NCI-H460 (cell line): ENCODE data around the gene RNASE3. TPM values are rescaled to one million over a fixed set of nuclear protein-coding genes. Genes with fewer than 3 reads are reported as not detected.
"Not testable (repeated sequence)": the region's sequence is repeated elsewhere in the genome, so short reads cannot be mapped to it uniquely, and the experiment has no call there.

Experiments
- DNase-seq: peaks from one replicate; pipeline ENCODE4 v3.0.0-alpha.2; 2016; ENCODE audit warnings: low read depth; ENCODE audit errors: extremely low read depth
- total RNA-seq: library from RNA; depleted of rRNA; stranded (reverse); fragments of >200 nt; shearing (Covaris generic); gene quantifications from 2 replicates; pipeline ENCODE4 v1.2.3, GENCODE V29; 2014; rRNA removed

The RNASE3 gene
- total RNA-seq, 1 experiment from 2014 or later, result not detected

DNA sequence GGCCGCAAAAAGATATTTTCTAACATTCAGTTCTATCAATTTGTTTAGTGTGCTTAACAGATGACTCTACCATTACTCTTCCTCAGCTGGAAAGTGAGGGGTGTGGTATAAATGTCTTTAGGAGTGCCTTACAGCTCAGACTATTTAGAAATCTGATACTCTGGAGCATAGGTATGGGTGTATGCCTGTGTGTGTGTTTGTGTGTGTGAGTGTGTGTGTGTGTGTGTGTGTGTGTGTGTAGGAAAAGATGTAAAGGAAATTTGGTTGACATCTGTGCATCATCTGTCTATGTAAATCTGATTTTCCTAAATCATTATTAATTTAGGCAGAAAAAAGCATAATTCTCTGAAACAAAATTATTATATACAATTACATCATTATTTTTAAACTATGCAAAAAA lies 16.0 kb downstream of the RNASE3 start:
- DNase-seq, result no peak

DNA sequence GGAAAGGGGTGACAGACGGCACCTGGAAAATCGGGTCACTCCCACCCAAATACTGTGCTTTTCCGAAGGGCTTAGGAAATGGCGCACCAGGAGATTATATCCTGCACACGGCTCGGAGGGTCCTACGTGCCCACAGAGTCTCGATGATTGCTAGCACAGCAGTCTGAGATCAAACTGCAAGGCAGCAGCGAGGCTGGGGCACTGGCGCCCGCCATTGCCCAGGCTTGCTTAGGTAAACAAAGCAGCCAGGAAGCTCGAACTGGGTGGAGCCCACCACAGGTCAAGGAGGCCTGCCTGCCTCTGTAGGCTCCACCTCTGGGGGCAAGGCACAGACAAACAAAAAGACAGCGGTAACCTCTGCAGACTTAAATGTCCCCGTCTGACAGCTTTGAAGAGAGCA lies 19.6 kb downstream of the RNASE3 start:
- DNase-seq, result not testable (repeated sequence)

DNA sequence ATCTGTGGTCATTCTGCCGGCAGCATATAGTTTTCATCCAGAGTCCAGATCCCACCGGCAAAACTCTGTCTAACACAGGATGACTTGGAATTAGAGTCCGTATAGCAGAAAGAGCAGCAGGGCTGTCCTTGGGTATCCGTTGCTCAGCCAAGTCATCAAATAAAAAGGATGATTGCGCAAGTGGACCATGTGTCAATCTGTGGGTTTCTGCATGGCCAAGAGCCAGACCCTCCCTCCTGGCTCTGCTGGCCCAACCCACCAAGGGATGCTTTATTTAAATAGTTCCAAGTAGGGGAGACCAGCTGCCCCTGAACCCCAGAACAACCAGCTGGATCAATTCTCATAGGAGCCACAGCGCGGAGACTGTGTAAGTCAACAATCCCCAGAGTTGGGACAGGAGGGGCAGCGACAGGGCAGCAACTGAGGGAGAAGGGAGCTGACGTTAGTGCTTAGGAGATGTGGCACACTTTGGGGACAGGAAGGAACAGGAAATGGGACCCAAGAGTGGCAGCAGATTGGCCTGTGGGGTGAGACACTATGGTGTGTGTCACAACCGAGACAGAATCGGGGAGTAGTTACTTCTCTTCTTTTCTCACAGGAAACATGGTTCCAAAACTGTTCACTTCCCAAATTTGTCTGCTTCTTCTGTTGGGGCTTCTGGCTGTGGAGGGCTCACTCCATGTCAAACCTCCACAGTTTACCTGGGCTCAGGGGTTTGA lies 28.0 kb downstream of the RNASE3 start:
- not testable (repeated sequence) for DNase-seq

DNA sequence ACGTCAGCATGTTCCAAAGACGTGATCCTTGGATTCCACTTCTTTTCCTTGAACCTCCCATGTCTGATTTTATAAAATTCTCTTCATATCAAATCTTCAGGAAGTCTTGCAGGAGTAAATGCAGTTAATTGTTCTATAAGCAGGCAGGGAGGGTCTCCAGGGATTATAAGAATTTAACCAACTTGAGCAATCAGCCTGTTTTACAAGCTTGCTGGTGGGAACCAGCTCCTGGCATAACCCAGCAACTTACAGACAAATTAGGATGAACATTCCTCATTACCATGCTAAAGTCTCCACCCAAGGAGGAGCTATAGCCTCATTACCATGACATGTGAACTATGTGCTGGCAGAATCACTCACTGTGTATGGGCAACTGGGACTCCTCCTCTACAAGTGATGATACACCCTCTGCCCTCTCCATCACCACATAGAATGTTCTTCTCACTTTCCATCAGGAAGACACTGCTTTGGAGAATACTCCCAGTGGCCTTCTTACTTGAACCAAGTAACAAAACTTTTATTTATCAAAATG lies 32.6 kb downstream of the RNASE3 start:
- peak; percentile 12 for DNase-seq

DNA sequence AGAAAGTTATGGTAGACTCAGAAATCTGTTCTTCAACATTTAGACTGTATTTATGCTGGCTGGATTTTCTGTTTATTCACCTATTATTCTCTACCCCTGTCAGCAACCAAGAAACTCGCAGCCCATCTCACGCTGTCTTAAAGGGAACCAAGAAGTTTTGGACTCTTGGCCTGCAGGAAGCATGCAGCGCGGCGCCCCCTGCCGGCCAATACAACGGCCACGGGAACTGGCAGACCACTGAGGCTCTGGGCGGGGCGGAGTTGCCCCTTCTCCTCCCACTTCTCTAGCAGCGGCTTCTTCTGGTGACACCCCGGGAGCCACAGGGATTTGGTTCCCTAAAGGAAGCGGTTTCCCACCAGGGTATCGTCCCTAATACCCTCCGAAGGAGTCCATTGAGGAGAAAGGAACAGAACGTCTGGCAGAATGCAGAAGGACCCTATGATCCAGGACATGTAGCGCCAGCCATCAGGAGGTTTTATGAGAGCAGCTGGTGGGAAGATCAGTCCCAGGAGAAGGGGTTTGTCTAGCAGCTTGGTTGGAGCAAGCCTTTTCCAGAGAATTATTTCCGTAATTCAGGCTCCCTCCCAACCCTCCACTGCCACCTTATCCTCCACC lies 43.1 kb downstream of the RNASE3 start:
- DNase-seq, result peak; percentile 4

DNA sequence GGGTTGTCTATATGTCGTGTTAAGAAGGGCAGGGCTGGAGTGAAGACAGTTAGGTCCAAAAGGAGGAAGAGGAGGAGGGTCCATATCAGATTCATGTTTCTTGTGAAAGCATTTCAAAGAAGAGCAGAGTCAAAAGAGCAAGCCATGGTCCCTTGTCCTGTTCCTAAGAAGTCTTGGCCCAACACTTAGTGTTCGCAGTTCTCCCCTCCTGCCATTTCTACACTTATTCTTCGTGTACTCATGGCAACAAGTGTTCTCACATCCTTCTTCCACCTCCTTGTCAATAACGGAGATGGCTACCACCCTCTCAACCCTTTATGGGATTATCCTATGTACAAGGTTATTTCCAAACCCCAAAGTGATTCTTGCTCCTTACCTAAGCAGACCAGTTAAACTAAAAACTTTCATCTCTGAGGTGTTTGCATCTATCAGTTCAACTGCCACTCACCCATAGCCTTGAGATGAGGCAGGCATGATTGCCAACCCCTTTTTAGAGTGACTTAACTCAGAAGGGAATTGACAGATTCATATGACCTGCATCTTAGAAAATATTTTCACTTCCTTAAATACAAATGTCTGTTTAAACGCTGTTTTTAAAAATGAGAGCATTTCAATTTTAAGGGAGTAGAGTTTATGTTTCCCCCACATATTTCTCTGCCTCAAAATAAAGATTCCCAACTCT lies 44.3 kb downstream of the RNASE3 start:
- DNase-seq, result no peak

Other genes starting within 250 kb of the RNASE3 start
- not detected in 2 replicates for gene OR6S1, start 249.7 kb upstream of the RNASE3 start, total RNA-seq
- gene RNASE4, start 206.8 kb upstream of the RNASE3 start, total RNA-seq, result 22.9 and 36.7 TPM in 2 replicates
- 12.5 and 14.7 TPM in 2 replicates for gene ANG, start 202.6 kb upstream of the RNASE3 start, total RNA-seq
- gene EDDM3A, start 145.5 kb upstream of the RNASE3 start, total RNA-seq, result not detected in 2 replicates
- not detected in 2 replicates for gene EDDM3B, start 123.0 kb upstream of the RNASE3 start, total RNA-seq
- 0.20 TPM in 1 of 2 replicates, not detected in the other for gene RNASE6, start 110.1 kb upstream of the RNASE3 start, total RNA-seq
- not detected in 2 replicates for gene RNASE1, start 88.5 kb upstream of the RNASE3 start, total RNA-seq
- gene RNASE2, start 64.1 kb downstream of the RNASE3 start, total RNA-seq, result not detected in 2 replicates
- 76.6 and 80.5 TPM in 2 replicates for gene METTL17, start 98.6 kb downstream of the RNASE3 start, total RNA-seq
- not detected in 2 replicates for gene SLC39A2, start 107.9 kb downstream of the RNASE3 start, total RNA-seq
- gene NDRG2, start 133.7 kb downstream of the RNASE3 start, total RNA-seq, result 3.4 and 5.0 TPM in 2 replicates
- gene TPPP2, start 138.8 kb downstream of the RNASE3 start, total RNA-seq, result not detected in 2 replicates
- gene RNASE13, start 143.4 kb downstream of the RNASE3 start, total RNA-seq, result not detected in 2 replicates
- gene RNASE7, start 151.0 kb downstream of the RNASE3 start, total RNA-seq, result not detected in 2 replicates
- not detected in 2 replicates for gene RNASE8, start 166.4 kb downstream of the RNASE3 start, total RNA-seq
- 9.3 and 10.7 TPM in 2 replicates for gene ARHGEF40, start 178.9 kb downstream of the RNASE3 start, total RNA-seq
- 23.5 and 27.7 TPM in 2 replicates for gene ZNF219, start 207.3 kb downstream of the RNASE3 start, total RNA-seq
- gene TMEM253, start 209.7 kb downstream of the RNASE3 start, total RNA-seq, result 0.87 and 1.5 TPM in 2 replicates